ENCODE results near the gene CEACAM4. TPM values are rescaled to one million over a fixed set of nuclear protein-coding genes. Genes with fewer than 3 reads are reported as not detected.
"Not testable (repeated sequence)": the region's sequence is repeated elsewhere in the genome, so short reads cannot be mapped to it uniquely, and the experiment has no call there.

CEACAM4 gene
- total RNA-seq, 1 experiment from 2014 or later = not detected

DNA sequence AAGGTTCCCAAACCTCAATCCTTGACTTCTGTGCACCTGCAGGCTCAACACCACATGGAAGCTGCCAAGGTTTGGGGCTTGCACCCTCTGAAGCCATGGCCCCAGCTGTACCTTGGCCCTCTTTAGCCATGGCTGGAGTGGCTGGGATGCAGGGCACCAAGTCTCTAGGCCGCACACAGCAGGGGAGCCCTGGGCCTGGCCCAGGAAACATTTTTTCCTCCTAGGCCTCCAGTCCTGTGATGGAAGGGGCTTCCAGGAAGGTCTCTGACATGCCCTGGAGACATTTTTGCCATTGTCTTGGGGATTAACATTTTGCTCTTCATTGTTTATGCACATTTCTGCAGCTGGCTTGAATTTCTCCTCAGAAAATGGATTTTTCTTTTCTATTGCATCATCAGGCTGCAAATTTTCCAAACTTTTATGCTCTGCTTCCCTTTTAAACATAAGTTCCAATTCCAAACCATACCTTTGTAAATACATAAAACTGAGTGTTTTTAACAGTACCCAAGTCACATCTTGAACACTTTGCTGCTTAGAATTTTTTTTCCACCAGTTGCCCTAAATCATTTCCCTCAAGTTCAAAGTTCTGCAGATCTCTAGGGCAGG, 44.2 kb downstream of the CEACAM4 start:
- not testable (repeated sequence) for DNase-seq; H3K27me3 ChIP-seq; H3K9me3 ChIP-seq (replicated peaks); H3K36me3 ChIP-seq; H3K4me3 ChIP-seq; H3K27ac ChIP-seq; H3K4me1 ChIP-seq

DNA sequence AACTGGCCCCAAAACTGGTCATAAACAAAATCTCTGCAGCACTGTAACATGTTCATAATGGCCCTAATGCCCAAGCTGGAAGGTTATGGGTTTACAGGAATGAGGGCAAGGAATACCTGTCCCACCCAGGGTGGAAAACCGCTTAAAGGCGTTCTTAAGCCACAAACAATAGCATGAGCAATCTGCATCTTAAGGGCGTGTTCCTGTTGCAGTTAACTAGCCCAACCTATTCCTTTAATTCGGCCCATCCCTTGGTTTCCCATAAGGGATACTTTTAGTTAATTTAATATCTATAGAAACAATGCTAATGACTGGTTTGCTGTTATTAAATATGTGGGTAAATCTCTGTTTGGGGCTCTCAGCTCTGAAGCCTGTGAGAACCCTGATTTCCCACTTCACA, 45.8 kb downstream of the CEACAM4 start:
- H3K27ac ChIP-seq; H3K4me3 ChIP-seq; H3K4me1 ChIP-seq; DNase-seq; H3K27me3 ChIP-seq; H3K36me3 ChIP-seq; H3K9me3 ChIP-seq (replicated peaks): not testable (repeated sequence)

DNA sequence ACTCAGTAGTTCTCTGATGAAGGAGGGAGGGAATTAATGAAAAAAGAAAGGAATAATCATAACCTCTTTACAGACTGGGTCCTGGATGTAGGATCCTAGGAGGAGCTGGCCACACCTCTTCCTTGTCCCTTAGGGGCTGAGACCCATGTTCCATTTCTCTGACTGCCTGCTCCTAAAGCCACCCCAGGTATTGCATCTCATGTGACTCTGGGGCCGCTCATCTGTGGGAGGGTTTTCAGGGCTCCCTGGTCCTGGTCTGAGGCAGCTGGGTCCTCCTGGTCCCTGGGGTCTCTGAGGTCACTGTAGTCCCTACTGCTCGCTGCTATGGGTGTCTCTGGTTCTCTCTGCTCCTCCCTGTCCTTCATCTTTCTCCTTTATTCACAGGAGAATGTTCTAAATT, 48.0 kb downstream of the CEACAM4 start:
- Histone ChIP-seq H3K27ac (no peak overlapping the region), H3K36me3 (no peaks in the 10 kb centered on the region)
- no peak for DNase-seq

DNA sequence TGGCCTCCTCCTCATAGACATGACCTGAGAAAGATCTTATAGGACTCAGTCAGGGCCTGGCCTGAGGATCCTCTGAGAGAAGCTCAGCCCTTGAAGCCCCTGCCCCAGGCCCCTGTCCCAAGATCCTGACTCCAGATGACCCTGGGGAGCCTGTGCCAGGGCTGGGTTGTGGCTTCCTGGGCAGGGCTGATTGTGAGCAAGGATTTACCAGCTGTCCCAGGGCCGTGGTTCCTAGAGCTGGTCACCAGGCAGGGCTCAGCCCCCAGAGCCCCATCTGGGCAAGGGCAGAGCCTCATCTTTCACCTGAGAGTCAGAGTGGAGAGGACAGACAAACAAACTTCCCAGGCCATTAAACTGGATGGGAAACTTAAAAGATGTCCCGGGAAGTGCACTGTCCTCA, 49.0 kb downstream of the CEACAM4 start:
- no peaks in the 10 kb centered on the region for H3K36me3 ChIP-seq

More for the DNA sequence above, 48.0 kb downstream of the CEACAM4 start:
- H3K4me3 ChIP-seq = no peak overlapping the region
- H3K9me3 ChIP-seq (replicated peaks) = peaks cover 10% of the 10 kb centered on the region; the same call in 1 of the 2 replicates
- H3K27me3 ChIP-seq = peaks cover 3% of the 10 kb centered on the region; the same call in 1 of the 2 replicates
- no peaks in the 10 kb centered on the region for H3K4me1 ChIP-seq

DNA sequence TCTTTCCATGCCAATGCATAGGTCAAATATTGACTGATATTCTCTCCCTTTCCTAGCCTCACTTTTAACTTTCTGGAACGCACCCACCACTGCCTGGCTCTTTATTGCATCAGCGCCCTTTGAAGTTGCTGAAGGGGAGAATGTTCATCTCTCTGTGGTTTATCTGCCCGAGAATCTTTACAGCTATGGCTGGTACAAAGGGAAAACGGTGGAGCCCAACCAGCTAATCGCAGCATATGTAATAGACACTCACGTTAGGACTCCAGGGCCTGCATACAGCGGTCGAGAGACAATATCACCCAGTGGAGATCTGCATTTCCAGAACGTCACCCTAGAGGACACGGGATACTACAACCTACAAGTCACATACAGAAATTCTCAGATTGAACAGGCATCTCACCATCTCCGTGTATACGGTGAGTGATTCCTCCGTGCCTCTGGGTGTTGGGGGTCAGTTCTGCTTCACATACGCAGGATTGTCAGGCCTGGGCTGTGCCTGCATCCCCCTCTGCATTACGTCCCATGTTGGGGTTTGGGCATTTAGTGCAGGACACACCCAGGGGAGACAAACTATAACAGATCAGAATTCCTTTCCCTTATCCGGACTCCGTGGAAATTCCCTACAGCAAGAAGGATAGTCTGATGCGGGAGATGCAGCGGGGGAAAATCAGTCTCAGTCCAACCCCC, 49.6 kb downstream of the CEACAM4 start:
- Histone ChIP-seq H3K27me3 (no peaks in the 10 kb centered on the region), H3K4me1 (no peaks in the 10 kb centered on the region), H3K27ac (no peak overlapping the region), H3K9me3 (replicated peaks) (no peaks in the 10 kb centered on the region), H3K4me3 (no peak overlapping the region), H3K36me3 (no peaks in the 10 kb centered on the region)
- no peak for DNase-seq

More for the DNA sequence above, 49.0 kb downstream of the CEACAM4 start:
- Histone ChIP-seq H3K4me3 (no peak overlapping the region), H3K27me3 (no peaks in the 10 kb centered on the region), H3K27ac (no peak overlapping the region), H3K4me1 (no peaks in the 10 kb centered on the region), H3K9me3 (replicated peaks) (0 out of 2 replicates have a peak, but pooled peaks cover 4% of the 10 kb centered on the region)
- DNase-seq = no peak

DNA sequence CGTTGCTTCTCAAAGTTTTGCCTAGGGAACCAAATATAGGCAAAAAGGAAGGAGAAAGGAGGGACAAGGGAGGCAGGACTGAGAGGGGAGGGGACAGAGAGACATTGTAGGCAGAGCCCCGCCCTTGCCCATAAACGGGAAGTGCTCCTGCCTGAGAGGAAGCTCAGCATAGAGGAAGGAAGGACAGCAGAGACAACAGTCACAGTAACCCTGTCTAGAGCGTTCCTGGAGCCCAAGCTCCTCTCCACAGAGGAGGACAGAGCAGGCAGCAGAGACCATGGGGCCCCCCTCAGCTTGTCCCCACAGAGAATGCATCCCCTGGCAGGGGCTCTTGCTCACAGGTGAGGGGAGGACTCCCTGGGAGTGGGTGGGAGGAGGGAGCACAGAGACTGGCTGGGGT, 50.9 kb downstream of the CEACAM4 start, which contains the start of gene CEACAM21:
TSS of gene CEACAM21 (plus strand) at position 169 of the 400 bp plus-strand sequence. CDS start at position 278, 109 bp downstream.
- no peaks in the 10 kb centered on the region for H3K9me3 ChIP-seq (replicated peaks)
- peak in 1 of 2 experiments; percentile 34 for DNase-seq
- no peak within 1 kb of the TSS for H3K27ac ChIP-seq
- no peaks in the 10 kb centered on the region for H3K27me3 ChIP-seq
- H3K4me1 ChIP-seq = no peaks in the 10 kb centered on the region
- H3K36me3 ChIP-seq = no peaks in the 10 kb centered on the region
- H3K4me3 ChIP-seq = no peak within 1 kb of the TSS

DNA sequence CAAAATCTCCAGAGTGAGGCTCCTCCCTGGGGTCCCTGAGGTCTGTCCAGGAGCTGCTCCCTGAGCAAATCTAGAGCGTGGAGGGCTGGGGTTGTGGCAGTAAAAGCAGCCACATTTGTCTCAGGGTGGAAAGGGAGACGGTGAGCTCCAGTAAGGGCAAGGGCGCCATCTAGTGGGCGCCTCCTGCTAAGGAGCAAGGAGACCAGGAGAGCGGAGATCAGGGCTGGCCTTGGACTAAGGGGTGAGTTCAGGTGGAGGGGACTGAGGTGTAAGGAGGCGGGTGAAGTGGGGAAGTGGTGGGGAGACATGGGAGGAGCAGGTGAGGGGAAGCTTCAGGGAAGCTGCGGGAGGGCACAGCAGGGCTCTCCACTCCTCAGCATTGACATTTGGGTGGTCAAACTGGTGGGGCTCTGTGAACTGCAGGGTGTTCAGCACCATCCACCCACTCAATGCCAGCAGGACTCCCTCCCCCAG, 56.2 kb downstream of the CEACAM4 start:
- H3K27me3 ChIP-seq = no peaks in the 10 kb centered on the region
- DNase-seq = peak; percentile 92 to 98
- H3K27ac ChIP-seq = peak overlapping the region; percentile 84
- peaks cover 21% of the 10 kb centered on the region for H3K4me1 ChIP-seq
- no peaks in the 10 kb centered on the region for H3K36me3 ChIP-seq
- H3K4me3 ChIP-seq = no peak overlapping the region; the same call in 1 of the 2 replicates
- 0 out of 2 replicates have a peak, but pooled peaks cover 4% of the 10 kb centered on the region for H3K9me3 ChIP-seq (replicated peaks)

DNA sequence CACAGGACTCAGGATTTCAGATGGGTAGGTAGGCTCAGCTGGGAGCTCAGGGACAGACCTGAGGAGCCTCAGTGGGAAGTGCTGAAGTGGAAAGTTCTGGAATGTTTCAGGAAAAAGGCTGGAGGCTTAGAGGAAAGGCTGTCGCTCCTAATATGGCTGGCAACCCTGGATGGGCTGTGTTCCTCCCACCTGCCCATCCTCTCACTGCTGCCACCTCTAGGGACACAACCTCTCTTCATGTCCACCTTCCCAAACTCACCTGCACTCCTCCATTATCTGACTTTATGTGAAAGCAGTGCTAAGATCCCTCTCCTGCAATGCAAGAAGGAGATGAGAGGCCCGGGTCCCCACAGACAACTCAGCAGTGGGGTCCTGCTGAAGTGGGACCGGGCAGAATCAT, 56.7 kb downstream of the CEACAM4 start:
- peaks cover 21% of the 10 kb centered on the region for H3K4me1 ChIP-seq
- H3K27ac ChIP-seq = peak overlapping the region; percentile 84
- H3K36me3 ChIP-seq = no peaks in the 10 kb centered on the region
- H3K4me3 ChIP-seq = peak overlapping the region; percentile 16
- no peaks in the 10 kb centered on the region for H3K27me3 ChIP-seq
- 0 out of 2 replicates have a peak, but pooled peaks cover 4% of the 10 kb centered on the region for H3K9me3 ChIP-seq (replicated peaks)
- DNase-seq = no peak

DNA sequence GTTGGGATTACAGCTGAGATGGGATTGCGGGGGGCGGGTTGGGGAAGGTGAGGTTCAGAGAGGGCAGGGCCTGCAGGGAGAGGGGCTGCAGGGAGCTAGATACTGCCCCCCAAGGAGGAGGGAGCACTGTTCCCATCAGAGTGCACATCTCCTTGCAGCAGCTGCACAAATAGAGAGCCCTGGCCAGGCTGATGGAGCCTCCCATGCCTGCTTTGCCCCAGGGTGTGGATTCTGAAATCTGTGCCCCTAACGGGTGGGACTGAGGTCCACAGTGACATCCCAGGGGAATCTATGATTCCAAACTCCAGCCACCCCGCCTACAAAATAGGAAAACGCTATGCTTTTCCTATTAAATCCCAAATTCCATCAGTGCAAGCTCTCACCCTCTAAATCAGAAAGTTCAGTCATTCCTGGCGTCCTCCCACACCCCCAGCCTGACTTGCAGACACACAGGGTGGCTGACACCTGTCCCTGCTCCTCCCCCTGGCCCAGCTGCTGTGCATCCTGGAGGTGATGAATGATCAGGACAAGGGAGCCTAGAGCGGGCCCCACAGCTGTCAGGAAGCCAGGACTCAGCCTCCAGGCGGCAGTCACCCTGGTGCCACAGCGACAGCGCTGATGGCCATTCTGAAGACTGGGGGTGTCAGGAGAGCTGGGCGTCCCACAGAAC, 57.3 kb downstream of the CEACAM4 start:
- peak overlapping the region; percentile 16 for H3K4me3 ChIP-seq
- no peaks in the 10 kb centered on the region for H3K27me3 ChIP-seq
- H3K4me1 ChIP-seq = peaks cover 21% of the 10 kb centered on the region
- H3K27ac ChIP-seq = peak overlapping the region; percentile 84
- DNase-seq = peak; percentile 99
- no peaks in the 10 kb centered on the region for H3K36me3 ChIP-seq
- H3K9me3 ChIP-seq (replicated peaks) = 0 out of 2 replicates have a peak, but pooled peaks cover 4% of the 10 kb centered on the region

Other genes with a start within 250 kb of the CEACAM4 start
- gene EXOSC5, start 229.7 kb downstream of the CEACAM4 start, total RNA-seq (2014; rRNA removed; shearing (Covaris generic)) = 59.9 and 68.6 TPM in 2 replicates
- gene BCKDHA, start 229.3 kb downstream of the CEACAM4 start, total RNA-seq (2014; rRNA removed; shearing (Covaris generic)) = 59.3 and 64.2 TPM in 2 replicates
- 10.6 TPM in 2 replicates for gene B3GNT8, start 199.7 kb downstream of the CEACAM4 start, total RNA-seq (2014; rRNA removed; shearing (Covaris generic))
- gene DMAC2, start 187.2 kb downstream of the CEACAM4 start, total RNA-seq (2014; rRNA removed; shearing (Covaris generic)) = 88.6 and 91.7 TPM in 2 replicates
- not detected in 2 replicates for gene ERICH4, start 183.9 kb downstream of the CEACAM4 start, total RNA-seq (2014; rRNA removed; shearing (Covaris generic))
- 5.5 and 5.6 TPM in 2 replicates for gene CEACAM21, start 50.9 kb downstream of the CEACAM4 start, total RNA-seq (2014; rRNA removed; shearing (Covaris generic))
- not detected in 2 replicates for gene CEACAM7, start 61.2 kb upstream of the CEACAM4 start, total RNA-seq (2014; rRNA removed; shearing (Covaris generic))
- not detected in 2 replicates for gene CEACAM5, start 81.6 kb upstream of the CEACAM4 start, total RNA-seq (2014; rRNA removed; shearing (Covaris generic))
- not detected in 2 replicates for gene CEACAM6, start 128.5 kb upstream of the CEACAM4 start, total RNA-seq (2014; rRNA removed; shearing (Covaris generic))
- gene CEACAM3, start 169.5 kb upstream of the CEACAM4 start, total RNA-seq (2014; rRNA removed; shearing (Covaris generic)) = not detected in 2 replicates
- not detected in 2 replicates for gene LYPD4, start 217.6 kb upstream of the CEACAM4 start, total RNA-seq (2014; rRNA removed; shearing (Covaris generic))
- not detected in 2 replicates for gene DMRTC2, start 218.0 kb upstream of the CEACAM4 start, total RNA-seq (2014; rRNA removed; shearing (Covaris generic))
- 2,068 and 2,616 TPM in 2 replicates for gene RPS19, start 233.2 kb upstream of the CEACAM4 start, total RNA-seq (2014; rRNA removed; shearing (Covaris generic))

Data from SJCRH30 (cell line).